Measurements from ENCODE around the gene TXNDC12. TPM values are rescaled to one million over a fixed set of nuclear protein-coding genes. Genes with fewer than 3 reads are reported as not detected.
"Not testable (repeated sequence)": the region's sequence is repeated elsewhere in the genome, so short reads cannot be mapped to it uniquely, and the experiment has no call there.

Gene TXNDC12
- total RNA-seq, 2 donors from 2014 or later, result 32.0 to 50.2 TPM

DNA sequence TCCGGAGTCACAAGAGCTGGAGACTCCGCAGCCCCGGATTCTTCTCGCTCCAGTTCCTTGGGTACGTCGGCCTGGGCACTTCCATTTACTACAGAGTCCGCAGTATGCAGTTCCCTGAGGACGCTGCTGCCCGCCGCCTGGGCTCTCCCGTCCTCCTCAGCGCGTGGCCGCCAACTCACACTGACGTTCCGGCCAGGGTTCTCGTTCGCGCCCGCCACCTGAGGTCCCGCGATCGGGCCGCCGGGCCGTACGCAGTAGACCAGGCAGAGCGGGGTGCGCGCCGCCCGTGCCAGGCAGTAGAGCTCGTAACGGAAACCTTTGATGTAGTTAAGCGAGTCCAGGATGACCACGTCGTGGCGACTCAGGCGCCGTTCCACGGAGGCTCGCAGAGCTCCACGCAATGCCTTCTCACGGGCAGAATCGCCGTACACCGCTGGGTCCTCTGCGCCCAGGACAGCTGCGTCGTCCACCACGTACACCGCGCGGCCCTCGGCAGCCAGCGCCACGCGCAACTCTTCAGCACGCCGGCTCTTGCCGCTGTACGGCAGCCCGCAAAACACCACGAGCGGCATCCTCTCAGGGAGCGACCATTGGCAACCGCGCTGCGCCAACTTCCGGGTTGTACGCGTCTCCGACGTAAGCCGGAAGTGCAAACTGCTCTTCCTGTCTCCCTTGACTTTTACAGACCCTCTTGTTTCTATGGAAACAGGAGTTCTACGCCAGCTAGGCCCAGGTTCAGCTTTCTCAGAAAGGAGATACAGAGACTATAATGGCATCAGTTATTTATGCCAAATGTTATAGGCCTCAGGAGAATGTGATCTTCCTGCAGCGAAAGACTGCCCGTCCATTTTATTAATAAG, 21.6 kb downstream of the TXNDC12 start, which contains the start of gene KTI12:
Gene KTI12 (minus strand): TSS at position 621 of the 860 bp plus-strand sequence. CDS start 49 bp downstream, at position 572.
- H3K27me3 Mint-ChIP-seq, result no peaks in the 10 kb centered on the region
- peaks cover 19 to 32% of the 10 kb centered on the region in 2 donors for H3K4me1 Mint-ChIP-seq (ENCODE audit: low read depth in 2 of 2)
- H3K27ac Mint-ChIP-seq, result peak within 1 kb of the TSS; percentile 92
- H3K9me3 Mint-ChIP-seq, result no peaks in the 10 kb centered on the region
- no peaks in the 10 kb centered on the region for H3K36me3 Mint-ChIP-seq
- ATAC-seq, result peak; percentile 96 to 98
- H3K4me3 Mint-ChIP-seq, result peak within 1 kb of the TSS; percentile 89
- peak; percentile 92 for DNase-seq (ENCODE audit: low spot score)

DNA sequence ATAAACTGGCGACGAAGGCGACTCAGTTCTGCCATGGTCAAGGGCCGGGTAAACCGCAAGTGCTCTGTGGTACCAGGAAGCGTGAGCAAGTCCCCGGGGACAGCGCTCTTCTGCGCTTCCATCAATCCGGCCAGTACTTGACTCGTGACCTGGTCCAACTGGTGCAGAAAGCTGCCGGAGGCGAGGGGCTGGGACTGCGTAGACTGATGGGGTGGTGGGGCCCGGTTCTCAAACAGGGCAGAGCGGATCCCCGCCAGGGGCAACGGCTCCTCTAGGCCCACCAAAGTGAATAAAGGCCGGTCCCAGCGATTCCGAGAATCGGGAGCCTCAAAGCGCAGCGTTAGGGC, 22.2 kb downstream of the TXNDC12 start:
- Mint-ChIP-seq H3K36me3 (no peaks in the 10 kb centered on the region), H3K27ac (peak overlapping the region; percentile 92), H3K4me3 (peak overlapping the region; percentile 89), H3K9me3 (no peaks in the 10 kb centered on the region), H3K27me3 (no peaks in the 10 kb centered on the region), H3K4me1 (ENCODE audit: low read depth in 2 of 2) (peaks cover 19 to 32% of the 10 kb centered on the region in 2 donors)
- ATAC-seq (peak; percentile 17 to 48), DNase-seq (ENCODE audit: low spot score) (no peak)

DNA sequence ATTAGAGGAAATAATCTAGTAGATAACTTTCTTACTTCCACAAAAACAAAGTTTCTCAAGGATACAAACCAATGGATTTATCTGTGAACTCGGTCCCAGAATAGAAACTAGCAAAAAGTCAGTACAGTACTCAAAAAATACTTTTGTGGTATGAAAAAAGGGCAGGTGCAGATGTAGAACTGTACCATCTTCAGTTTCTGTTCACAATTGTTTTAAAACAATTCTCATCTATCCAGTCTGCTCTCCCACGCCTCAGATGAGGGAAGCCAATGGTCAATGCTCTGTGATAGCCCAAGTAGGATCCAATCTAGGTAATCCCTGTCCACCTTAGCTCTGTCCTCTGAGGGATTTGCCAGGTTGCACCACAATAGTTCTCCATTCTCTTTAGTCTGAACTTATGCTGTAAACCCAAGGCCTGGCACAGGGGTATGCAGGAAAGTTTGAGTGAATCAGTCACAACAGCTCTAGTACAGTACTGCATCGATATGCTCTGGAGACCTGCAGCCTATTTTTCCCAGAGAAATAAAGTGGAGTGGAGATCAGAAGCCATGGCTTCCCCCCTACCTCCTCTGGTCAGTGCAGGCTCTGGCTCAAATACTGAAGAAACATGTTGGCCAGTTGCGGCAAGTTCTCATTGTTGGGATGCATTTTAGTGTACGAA, 22.7 kb downstream of the TXNDC12 start:
- DNase-seq (ENCODE audit: low spot score) (no peak), ATAC-seq (no peak)
- Mint-ChIP-seq H3K27me3 (no peaks in the 10 kb centered on the region), H3K9me3 (no peaks in the 10 kb centered on the region), H3K4me1 (ENCODE audit: low read depth in 2 of 2) (peaks cover 19 to 32% of the 10 kb centered on the region in 2 donors), H3K4me3 (peak overlapping the region; percentile 89), H3K27ac (peak overlapping the region; percentile 92), H3K36me3 (peaks cover 1% of the 10 kb centered on the region)

DNA sequence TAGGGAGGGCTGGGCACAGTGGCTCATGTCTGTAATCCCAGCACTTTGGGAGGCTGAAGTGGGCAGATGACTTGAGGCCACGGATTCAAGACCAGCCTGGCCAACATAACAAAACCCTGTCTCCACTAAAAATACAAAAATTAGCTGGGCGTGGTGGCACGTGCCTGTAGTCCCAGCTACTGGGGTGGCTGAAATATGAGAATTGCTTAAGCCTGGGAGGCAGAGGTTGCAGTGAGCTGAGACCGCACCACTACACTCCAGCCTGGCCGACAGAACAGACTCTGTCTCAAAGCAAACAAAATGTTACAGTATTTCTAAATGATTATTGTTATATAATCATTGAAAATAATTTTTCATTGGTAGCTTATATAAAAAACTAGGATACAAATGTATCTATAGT, 26.2 kb downstream of the TXNDC12 start:
- ATAC-seq; H3K27me3 Mint-ChIP-seq; H3K4me3 Mint-ChIP-seq; H3K36me3 Mint-ChIP-seq; DNase-seq (ENCODE audit: low spot score); H3K9me3 Mint-ChIP-seq; H3K27ac Mint-ChIP-seq: not testable (repeated sequence)
- peaks cover 16 to 28% of the 10 kb centered on the region in 2 donors for H3K4me1 Mint-ChIP-seq (ENCODE audit: low read depth in 2 of 2)

DNA sequence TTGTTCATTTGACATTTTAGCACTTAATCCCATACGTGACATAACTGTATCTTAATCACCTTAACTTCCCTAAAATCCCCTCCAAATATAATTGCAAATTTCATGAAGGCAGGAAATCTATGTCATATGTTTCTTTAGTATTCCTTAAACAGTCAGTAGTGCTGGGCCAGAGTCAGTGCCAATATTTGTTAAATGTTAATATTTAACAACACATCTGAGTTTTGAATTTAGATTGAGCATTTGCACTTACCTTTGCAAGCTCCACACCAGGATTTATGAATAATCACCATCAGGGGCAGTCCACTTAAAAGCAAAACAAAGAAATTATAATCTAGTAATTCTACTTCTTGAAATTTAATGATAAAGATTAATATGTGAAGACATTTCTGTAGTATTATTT, 26.7 kb downstream of the TXNDC12 start:
- Mint-ChIP-seq H3K27ac (no peak overlapping the region), H3K4me1 (ENCODE audit: low read depth in 2 of 2) (peaks cover 16 to 26% of the 10 kb centered on the region in 2 donors), H3K9me3 (no peaks in the 10 kb centered on the region), H3K4me3 (no peak overlapping the region), H3K27me3 (no peaks in the 10 kb centered on the region), H3K36me3 (peaks cover 8% of the 10 kb centered on the region)
- DNase-seq (ENCODE audit: low spot score) (no peak), ATAC-seq (no peak)

DNA sequence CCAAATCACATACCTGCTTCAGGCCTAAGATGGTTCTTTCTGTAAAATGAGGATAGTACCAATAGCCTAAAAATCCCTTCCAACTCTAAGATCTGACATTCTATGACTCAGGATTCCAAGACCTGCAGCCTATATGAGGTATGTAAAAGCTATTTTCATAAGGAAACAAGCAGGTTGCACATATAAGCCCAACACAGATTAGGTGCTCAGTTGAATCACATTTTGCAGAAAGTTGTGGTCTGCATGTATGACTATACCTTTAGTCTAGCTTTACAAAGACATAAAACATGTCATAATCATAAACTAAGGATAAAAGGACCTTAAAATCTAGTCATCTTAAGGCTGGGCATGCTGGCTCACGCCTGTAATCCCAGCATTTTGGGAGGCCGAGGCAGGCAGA, 28.7 kb downstream of the TXNDC12 start:
- H3K27me3 Mint-ChIP-seq, result no peaks in the 10 kb centered on the region
- no peak for DNase-seq (ENCODE audit: low spot score)
- H3K4me3 Mint-ChIP-seq, result no peak overlapping the region
- peaks cover 11% of the 10 kb centered on the region for H3K36me3 Mint-ChIP-seq
- H3K4me1 Mint-ChIP-seq (ENCODE audit: low read depth in 2 of 2), result peaks cover 6 to 11% of the 10 kb centered on the region in 2 donors
- H3K9me3 Mint-ChIP-seq, result no peaks in the 10 kb centered on the region
- no peak for ATAC-seq
- H3K27ac Mint-ChIP-seq, result no peak overlapping the region

DNA sequence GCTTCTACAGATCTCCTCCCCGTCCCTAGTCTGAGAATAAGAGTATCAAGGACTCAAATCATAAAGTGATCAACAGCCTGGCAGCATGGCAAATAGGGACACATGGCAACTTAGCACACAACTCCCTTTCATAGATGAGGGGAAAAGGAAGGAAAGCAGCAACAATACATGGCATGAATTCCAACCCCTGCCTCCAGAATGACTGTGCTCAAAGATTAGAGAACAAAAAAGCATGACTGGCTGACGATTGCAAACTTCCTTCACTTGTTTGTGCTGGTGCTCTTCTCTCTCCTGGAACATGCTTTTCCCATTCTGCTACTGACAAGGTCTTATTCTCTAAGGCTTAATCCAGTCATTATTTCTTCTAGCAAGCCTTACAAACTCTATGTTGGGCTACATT, 32.9 kb downstream of the TXNDC12 start:
- ATAC-seq (no peak), DNase-seq (ENCODE audit: low spot score) (no peak)
- Mint-ChIP-seq H3K27me3 (no peaks in the 10 kb centered on the region), H3K4me3 (no peak overlapping the region), H3K27ac (no peak overlapping the region), H3K9me3 (no peaks in the 10 kb centered on the region), H3K4me1 (ENCODE audit: low read depth in 2 of 2) (no peaks in the 10 kb centered on the region), H3K36me3 (peaks cover 9% of the 10 kb centered on the region)

DNA sequence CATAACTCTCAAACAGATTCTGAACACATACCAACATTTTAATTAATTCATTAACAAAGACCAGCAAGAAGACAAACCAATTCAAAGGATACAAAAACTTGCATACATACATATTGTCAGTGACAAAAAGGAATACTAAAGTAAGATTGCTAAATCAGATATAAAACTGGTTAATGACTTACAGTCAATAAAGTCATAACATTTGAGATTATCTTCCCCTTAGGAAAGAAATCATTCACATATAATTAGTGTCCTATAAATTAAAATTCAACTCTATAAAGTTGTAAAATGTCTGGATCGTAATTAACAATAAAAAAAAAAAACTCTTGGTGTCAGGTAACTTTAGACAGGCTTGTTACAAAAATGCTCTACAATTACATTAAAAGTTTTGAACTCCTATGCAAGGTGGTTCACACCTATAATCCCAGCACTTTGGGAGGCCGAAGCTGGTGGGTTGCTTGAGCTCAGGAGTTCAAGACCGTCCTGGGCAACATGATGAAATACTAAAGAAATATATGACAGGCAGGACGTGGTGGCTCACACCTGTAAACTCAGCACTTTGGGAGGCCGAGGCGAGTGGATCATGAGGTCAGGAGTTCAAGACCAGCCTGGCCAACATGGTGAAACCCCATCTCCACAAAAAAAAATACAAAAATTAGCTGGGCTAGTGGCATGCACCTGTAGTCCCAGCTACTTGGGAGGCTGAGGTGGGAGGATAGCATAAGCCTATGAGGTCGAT, 46.8 kb downstream of the TXNDC12 start:
- DNase-seq (ENCODE audit: low spot score) (no peak), ATAC-seq (no peak)
- Mint-ChIP-seq H3K36me3 (no peaks in the 10 kb centered on the region), H3K27me3 (peaks cover 12 to 13% of the 10 kb centered on the region in 2 donors), H3K9me3 (no peaks in the 10 kb centered on the region), H3K27ac (no peak overlapping the region), H3K4me3 (no peak overlapping the region), H3K4me1 (ENCODE audit: low read depth in 2 of 2) (no peaks in the 10 kb centered on the region)

DNA sequence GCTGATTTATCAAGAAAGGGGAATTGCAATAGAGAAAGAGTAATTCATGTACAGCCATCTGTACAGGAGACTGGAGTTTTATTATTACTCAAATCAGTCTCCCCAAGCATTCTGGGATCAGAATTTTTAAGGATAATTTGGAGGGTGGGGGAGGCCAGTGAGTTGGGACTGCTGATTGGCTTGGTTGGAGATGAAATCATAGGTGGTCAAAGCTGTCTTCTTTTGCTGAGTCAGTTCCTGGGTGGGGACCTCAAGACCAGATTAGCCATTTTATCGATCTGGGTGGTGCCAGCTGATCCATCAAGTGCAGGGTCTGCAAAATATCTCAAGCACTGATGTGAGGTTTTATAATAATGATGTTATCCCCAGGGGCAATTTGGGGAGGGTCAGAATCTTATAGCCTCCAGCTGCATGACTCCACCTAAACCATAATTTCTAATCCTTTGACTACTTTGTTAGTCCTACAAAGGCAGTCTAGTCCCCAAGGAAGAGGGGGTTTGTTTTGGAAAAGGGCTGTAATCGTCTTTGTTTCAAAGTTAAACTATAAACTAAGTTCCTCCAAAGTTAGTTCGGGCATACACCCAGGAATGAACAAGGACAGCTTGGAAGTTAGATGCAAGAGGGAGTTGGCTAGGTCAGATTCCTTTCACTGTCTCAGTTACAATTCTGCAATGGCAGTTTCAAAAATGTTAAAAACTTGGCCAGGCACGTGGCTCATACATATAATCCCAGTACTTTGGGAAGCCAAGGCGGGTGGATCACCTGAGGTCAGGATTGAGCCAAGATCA, 47.6 kb downstream of the TXNDC12 start:
- Mint-ChIP-seq H3K27ac (no peak overlapping the region), H3K9me3 (no peaks in the 10 kb centered on the region), H3K4me3 (no peak overlapping the region), H3K27me3 (peaks cover 13 to 15% of the 10 kb centered on the region in 2 donors), H3K4me1 (ENCODE audit: low read depth in 2 of 2) (no peaks in the 10 kb centered on the region), H3K36me3 (no peaks in the 10 kb centered on the region)
- no peak for ATAC-seq
- DNase-seq (ENCODE audit: low spot score), result no peak

DNA sequence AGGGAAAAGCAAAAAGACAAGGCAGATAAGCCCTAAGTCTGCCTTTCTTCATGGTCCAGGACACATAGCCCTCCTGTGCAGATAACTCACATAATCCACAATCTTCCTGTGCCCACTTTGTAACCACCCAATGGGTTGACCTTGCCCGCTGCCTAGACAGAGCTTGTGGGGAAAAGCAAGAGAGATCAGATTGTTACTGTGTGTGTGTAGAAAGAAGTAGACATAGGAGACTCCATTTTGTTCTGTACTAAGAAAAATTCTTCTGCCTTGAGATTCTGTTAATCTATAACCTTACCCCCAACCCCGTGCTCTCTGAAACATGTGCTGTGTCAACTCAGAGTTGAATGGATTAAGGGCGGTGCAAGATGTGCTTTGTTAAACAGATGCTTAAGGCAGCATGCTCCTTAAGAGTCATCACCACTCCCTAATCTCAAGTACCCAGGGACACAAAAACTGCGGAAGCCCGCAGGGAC, 48.9 kb downstream of the TXNDC12 start:
- not testable (repeated sequence) for H3K9me3 Mint-ChIP-seq; H3K4me3 Mint-ChIP-seq; H3K4me1 Mint-ChIP-seq (ENCODE audit: low read depth in 2 of 2); DNase-seq (ENCODE audit: low spot score); H3K36me3 Mint-ChIP-seq; H3K27ac Mint-ChIP-seq; ATAC-seq
- H3K27me3 Mint-ChIP-seq, result peaks cover 13 to 15% of the 10 kb centered on the region in 2 donors

DNA sequence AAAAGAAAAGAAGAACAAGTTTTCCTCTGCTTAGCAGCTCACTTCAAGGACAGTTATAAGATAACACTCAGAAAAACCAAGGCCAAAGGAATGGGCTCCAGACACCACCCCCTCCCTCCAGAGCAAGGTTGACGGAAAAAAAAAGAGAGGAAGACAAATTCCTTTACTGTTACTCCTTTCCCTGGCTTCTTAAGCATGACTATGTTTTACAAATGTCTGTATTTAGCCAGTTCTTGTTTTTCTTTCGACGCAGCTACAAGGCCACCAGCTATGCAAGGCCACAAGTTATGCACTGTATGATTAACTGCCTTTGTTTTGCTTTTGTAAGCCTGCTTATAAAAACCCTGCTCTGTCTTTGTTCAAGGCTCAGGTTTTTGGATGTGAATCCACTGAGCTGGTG, 49.4 kb downstream of the TXNDC12 start:
- H3K9me3 Mint-ChIP-seq; DNase-seq (ENCODE audit: low spot score); H3K4me3 Mint-ChIP-seq; H3K36me3 Mint-ChIP-seq; ATAC-seq; H3K27ac Mint-ChIP-seq; H3K4me1 Mint-ChIP-seq (ENCODE audit: low read depth in 2 of 2): not testable (repeated sequence)
- peaks cover 13 to 16% of the 10 kb centered on the region in 2 donors for H3K27me3 Mint-ChIP-seq

DNA sequence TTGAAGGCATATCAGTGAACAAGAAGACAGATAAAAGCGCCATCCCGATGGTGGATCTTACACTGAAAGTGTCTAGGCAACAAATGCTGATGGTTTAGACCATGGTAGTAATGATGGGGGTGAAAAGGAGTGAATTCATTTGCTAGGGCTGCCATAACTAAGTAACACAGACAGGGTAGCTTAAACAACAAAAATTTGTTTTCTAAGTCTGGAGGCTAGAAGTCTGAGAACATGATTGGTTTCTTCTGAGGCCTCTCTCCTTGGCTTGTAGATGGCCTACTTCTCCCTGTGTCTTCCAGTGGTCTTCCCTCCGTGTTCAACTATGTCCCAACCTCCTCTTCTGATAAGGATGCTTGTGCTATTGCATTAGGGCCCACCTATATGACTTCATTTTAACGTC, 51.1 kb downstream of the TXNDC12 start:
- no peaks in the 10 kb centered on the region for H3K9me3 Mint-ChIP-seq
- ATAC-seq (no peak), DNase-seq (ENCODE audit: low spot score) (no peak)
- peaks cover 16 to 19% of the 10 kb centered on the region in 2 donors for H3K27me3 Mint-ChIP-seq
- no peak overlapping the region for H3K27ac Mint-ChIP-seq
- no peaks in the 10 kb centered on the region for H3K4me1 Mint-ChIP-seq (ENCODE audit: low read depth in 2 of 2)
- no peaks in the 10 kb centered on the region for H3K36me3 Mint-ChIP-seq
- H3K4me3 Mint-ChIP-seq, result no peak overlapping the region

Measured in natural killer cell treated with Interleukin-12 subunit alpha and Interleukin-12 subunit beta and Interleukin-15 and Interleukin-18, amount 100 ng/mL, for 72 hours (primary cell).